ENCODE data around the gene TRIM31. TPM values are rescaled to one million over a fixed set of nuclear protein-coding genes. Genes with fewer than 3 reads are reported as not detected.
"Not testable (repeated sequence)": the region's sequence is repeated elsewhere in the genome, so short reads cannot be mapped to it uniquely, and the experiment has no call there.

TRIM31 gene
- total RNA-seq, 1 donor = 0.10 TPM

- Histone ChIP-seq H3K4me3 (ENCODE audit: low read length) (no peak overlapping the region), H3K27me3 (ENCODE audit: insufficient read depth, low read length) (peaks cover 7% of the 10 kb centered on the region), H3K4me1 (ENCODE audit: insufficient read depth, low read length) (peaks cover 4% of the 10 kb centered on the region), H3K9me3 (ENCODE audit: low read depth, low read length) (no peaks in the 10 kb centered on the region)
These were observed 40.2 kb upstream of the TRIM31 start for GRCh38 chr6:30152910-30153610.

DNA sequence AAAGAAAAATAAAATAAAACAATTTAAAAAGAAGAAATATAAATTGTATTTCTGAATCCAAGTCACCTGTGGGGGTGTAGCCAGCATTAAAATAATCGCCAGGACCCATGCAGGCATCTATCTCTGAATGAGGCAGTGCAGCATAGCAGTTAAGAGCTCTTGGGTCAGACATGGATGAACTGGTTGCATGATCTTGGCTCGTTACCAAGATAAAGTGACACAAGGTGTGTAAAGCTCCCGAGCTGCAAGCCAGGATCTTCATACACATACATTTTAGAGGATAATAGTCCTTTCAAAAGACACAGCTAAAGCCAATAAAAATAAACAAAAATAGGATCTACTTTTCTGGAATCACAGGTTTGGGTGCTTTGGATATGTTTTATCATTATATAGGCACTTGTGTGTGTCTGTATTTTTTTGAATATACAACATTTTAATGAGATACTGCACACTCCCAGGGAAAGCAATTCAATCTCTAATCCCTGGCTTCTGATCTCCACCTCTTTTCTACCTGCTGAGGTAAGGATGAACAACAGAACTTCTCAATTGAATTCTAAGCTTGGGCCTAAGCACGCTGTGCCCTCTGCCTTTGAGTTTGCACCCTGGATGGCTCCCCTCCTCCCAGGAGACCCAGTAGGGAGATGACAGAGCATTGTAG lies 39.3 kb upstream of the TRIM31 start:
- no peak overlapping the region for H3K4me3 ChIP-seq (ENCODE audit: low read length)
- H3K4me1 ChIP-seq (ENCODE audit: insufficient read depth, low read length) = peaks cover 4% of the 10 kb centered on the region
- peaks cover 7% of the 10 kb centered on the region for H3K27me3 ChIP-seq (ENCODE audit: insufficient read depth, low read length)
- H3K9me3 ChIP-seq (ENCODE audit: low read depth, low read length) = no peaks in the 10 kb centered on the region

GRCh38 chr6:30151580-30151979 lies 38.7 kb upstream of the TRIM31 start:
- H3K4me3 ChIP-seq (ENCODE audit: low read length) = no peak overlapping the region
- peaks cover 7% of the 10 kb centered on the region for H3K27me3 ChIP-seq (ENCODE audit: insufficient read depth, low read length)
- H3K9me3 ChIP-seq (ENCODE audit: low read depth, low read length) = no peaks in the 10 kb centered on the region
- peaks cover 4% of the 10 kb centered on the region for H3K4me1 ChIP-seq (ENCODE audit: insufficient read depth, low read length)

GRCh38 chr6:30150671-30151395 lies 37.9 kb upstream of the TRIM31 start:
- Histone ChIP-seq H3K27me3 (ENCODE audit: insufficient read depth, low read length) (peaks cover 2% of the 10 kb centered on the region), H3K4me1 (ENCODE audit: insufficient read depth, low read length) (peaks cover 4% of the 10 kb centered on the region), H3K4me3 (ENCODE audit: low read length) (no peak overlapping the region), H3K9me3 (ENCODE audit: low read depth, low read length) (no peaks in the 10 kb centered on the region)

DNA sequence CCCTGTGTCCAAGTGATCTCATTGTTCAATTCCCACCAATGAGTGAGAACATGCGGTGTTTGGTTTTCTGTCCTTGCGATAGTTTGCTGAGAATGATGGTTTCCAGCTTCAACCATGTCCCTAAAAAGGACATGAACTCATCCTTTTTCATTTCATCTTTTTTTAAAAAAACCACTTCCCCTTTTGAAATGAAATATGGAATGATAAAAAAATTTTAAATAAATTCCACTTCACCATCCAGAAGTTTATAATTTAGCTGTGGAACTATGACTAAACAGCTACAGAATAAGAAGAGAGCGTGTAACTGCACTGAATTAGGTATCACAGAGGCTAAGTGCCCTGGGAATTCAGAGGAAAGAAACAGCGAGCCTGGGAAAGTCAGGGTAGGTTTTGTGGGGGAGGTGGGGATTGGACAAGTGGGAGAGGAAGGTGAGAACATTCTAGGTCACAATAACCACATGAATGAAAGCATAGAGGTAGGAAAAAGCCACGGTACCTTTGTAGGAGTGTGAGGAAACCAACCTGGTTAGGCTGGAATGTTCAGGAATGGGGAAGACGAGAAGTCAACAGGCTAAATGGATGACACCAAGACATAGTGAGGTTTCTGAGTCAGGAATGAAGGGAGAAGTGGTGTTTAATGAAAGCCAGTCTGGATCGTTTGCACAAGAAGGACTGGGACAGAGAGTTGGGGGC lies 37.1 kb upstream of the TRIM31 start:
- peaks cover 4% of the 10 kb centered on the region for H3K4me1 ChIP-seq (ENCODE audit: insufficient read depth, low read length)
- peaks cover 6% of the 10 kb centered on the region for H3K27me3 ChIP-seq (ENCODE audit: insufficient read depth, low read length)
- H3K9me3 ChIP-seq (ENCODE audit: low read depth, low read length) = no peaks in the 10 kb centered on the region
- no peak overlapping the region for H3K4me3 ChIP-seq (ENCODE audit: low read length)

- Histone ChIP-seq H3K9me3 (ENCODE audit: low read depth, low read length) (no peaks in the 10 kb centered on the region), H3K4me3 (ENCODE audit: low read length) (no peak overlapping the region), H3K4me1 (ENCODE audit: insufficient read depth, low read length) (peaks cover 4% of the 10 kb centered on the region), H3K27me3 (ENCODE audit: insufficient read depth, low read length) (peaks cover 9% of the 10 kb centered on the region)
These were observed 36.3 kb upstream of the TRIM31 start for GRCh38 chr6:30149234-30149633.

DNA sequence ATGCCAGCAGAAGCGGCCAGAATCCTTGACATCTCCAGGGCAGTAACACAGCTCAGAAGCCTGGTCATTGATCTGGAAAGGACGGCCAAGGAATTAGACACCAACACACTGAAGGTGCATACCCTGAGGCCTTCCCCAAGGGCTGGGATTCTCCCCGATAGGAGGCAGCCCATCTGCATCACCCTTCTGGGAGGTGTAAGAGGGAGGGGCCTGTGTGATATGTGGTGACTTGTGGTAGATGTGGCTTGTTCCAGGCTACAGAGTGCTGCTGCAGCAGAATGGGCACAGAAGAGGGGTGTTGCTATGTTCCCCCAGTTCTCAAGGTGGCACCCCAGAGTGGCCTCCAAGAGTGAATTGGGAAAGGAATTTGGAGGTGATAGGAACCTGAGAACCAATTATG lies 34.2 kb upstream of the TRIM31 start:
- peaks cover 4% of the 10 kb centered on the region for H3K4me1 ChIP-seq (ENCODE audit: insufficient read depth, low read length)
- H3K27me3 ChIP-seq (ENCODE audit: insufficient read depth, low read length) = peaks cover 22% of the 10 kb centered on the region
- H3K4me3 ChIP-seq (ENCODE audit: low read length) = no peak overlapping the region
- no peaks in the 10 kb centered on the region for H3K9me3 ChIP-seq (ENCODE audit: low read depth, low read length)

- Histone ChIP-seq H3K27me3 (ENCODE audit: insufficient read depth, low read length) (peaks cover 28% of the 10 kb centered on the region), H3K4me1 (ENCODE audit: insufficient read depth, low read length) (no peaks in the 10 kb centered on the region), H3K4me3 (ENCODE audit: low read length) (no peak overlapping the region), H3K9me3 (ENCODE audit: low read depth, low read length) (no peaks in the 10 kb centered on the region)
These were observed 32.9 kb upstream of the TRIM31 start for GRCh38 chr6:30145818-30146217.

DNA sequence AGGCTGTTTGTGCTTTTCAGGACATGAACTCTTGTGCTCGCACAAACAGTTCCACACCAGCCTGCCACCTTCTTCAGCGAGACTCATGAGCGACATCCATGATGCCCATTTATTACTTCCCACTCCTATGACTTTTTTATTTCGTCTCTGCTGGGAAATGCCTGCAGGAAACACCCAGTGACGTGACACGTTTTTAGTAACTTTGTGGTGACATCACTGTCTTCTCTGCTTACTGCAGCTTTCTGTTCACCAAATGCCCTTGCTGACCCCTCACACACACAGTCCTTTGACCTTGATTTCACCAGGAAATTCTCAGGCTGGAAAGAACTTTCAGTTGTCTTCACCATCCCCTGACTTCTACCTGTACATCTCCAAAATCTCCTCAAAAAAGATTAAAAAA lies 31.9 kb upstream of the TRIM31 start:
- Histone ChIP-seq H3K27me3 (ENCODE audit: insufficient read depth, low read length) (peaks cover 28% of the 10 kb centered on the region), H3K4me3 (ENCODE audit: low read length) (no peak overlapping the region), H3K4me1 (ENCODE audit: insufficient read depth, low read length) (no peaks in the 10 kb centered on the region), H3K9me3 (ENCODE audit: low read depth, low read length) (no peaks in the 10 kb centered on the region)

DNA sequence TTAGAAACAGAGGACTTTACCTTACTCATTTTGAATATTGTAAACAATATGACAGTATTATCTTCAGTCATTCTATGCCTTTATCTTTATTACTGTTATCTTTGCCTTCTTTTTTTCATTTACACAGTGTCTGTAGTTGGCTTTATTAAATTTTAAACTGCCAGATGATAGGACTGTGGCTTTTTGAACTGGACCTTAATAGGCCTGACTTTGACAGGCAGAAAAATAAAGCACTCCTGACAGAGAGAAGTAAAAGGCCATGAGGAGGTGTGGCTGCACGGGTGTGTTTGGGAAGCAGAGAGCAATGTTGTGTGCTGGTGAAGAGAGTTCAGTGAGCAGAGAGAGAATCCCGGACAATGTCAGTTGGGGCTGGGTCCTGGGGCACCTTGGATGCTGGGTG lies 30.9 kb upstream of the TRIM31 start:
- Histone ChIP-seq H3K27me3 (ENCODE audit: insufficient read depth, low read length) (peaks cover 28% of the 10 kb centered on the region), H3K4me1 (ENCODE audit: insufficient read depth, low read length) (no peaks in the 10 kb centered on the region), H3K9me3 (ENCODE audit: low read depth, low read length) (no peaks in the 10 kb centered on the region), H3K4me3 (ENCODE audit: low read length) (no peak overlapping the region)

- Histone ChIP-seq H3K9me3 (ENCODE audit: low read depth, low read length) (no peaks in the 10 kb centered on the region), H3K4me1 (ENCODE audit: insufficient read depth, low read length) (no peaks in the 10 kb centered on the region), H3K4me3 (ENCODE audit: low read length) (no peak overlapping the region), H3K27me3 (ENCODE audit: insufficient read depth, low read length) (peaks cover 28% of the 10 kb centered on the region)
These were observed 29.8 kb upstream of the TRIM31 start for GRCh38 chr6:30142665-30143064.

DNA sequence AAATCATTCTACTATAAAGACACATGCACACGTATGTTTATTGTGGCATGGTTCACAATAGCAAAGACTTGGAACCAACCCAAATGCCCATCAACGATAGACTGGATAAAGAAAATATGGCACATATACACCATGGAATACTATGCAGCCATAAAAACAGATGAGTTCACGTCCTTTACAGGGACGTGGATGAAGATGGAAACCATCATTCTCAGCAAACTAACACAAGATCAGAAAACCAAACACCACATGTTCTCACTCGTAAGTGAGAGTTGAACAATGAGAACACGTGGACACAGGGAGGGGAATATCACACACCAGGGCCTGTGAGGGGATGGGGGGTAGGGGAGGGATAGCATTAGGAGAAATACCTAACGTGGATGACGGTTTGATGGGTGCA lies 27.4 kb upstream of the TRIM31 start:
- H3K9me3 ChIP-seq (ENCODE audit: low read depth, low read length); H3K4me1 ChIP-seq (ENCODE audit: insufficient read depth, low read length): not testable (repeated sequence)
- H3K27me3 ChIP-seq (ENCODE audit: insufficient read depth, low read length) = peaks cover 24% of the 10 kb centered on the region

GRCh38 chr6:30136570-30137286 lies 23.8 kb upstream of the TRIM31 start:
- H3K27me3 ChIP-seq (ENCODE audit: insufficient read depth, low read length) = peaks cover 20% of the 10 kb centered on the region
- no peak overlapping the region for H3K4me3 ChIP-seq (ENCODE audit: low read length)
- no peaks in the 10 kb centered on the region for H3K9me3 ChIP-seq (ENCODE audit: low read depth, low read length)
- no peaks in the 10 kb centered on the region for H3K4me1 ChIP-seq (ENCODE audit: insufficient read depth, low read length)

More for the DNA sequence above, 27.4 kb upstream of the TRIM31 start:
- not testable (repeated sequence) for H3K4me3 ChIP-seq (ENCODE audit: low read length)

- Histone ChIP-seq H3K27me3 (ENCODE audit: insufficient read depth, low read length) (peaks cover 15% of the 10 kb centered on the region), H3K9me3 (ENCODE audit: low read depth, low read length) (no peaks in the 10 kb centered on the region), H3K4me1 (ENCODE audit: insufficient read depth, low read length) (peaks cover 2% of the 10 kb centered on the region), H3K4me3 (ENCODE audit: low read length) (no peak within 1 kb of the TSS)
These were observed 22.9 kb upstream of the TRIM31 start, which contains the start of gene TRIM40 for GRCh38 chr6:30135757-30136156. TSS of gene TRIM40 (plus strand) at chr6:30136140. CDS start at chr6:30137037, 897 bp downstream.

All from mononuclear cell (primary cell).